Peyer's patch (tissue), 4 donors: Measurements from ENCODE around the gene OLIG1.

ENCODE experiments used
- CTCF ChIP-seq, 6 experiments: fragments of 450-650 bp in 4 of 6; fragments of 200-600 bp in 2 of 6; sonication (generic) in 1 of 6; IDR thresholded peaks; one replicate each; pipeline ENCODE4 v1.5.1; 2017 to 2019; ENCODE audit warnings: antibody characterized with exemption in 6 of 6, mild to moderate bottlenecking in 3 of 6, moderate library complexity in 1 of 6
- POLR2A ChIP-seq, 2 donors: fragments of 450-650 bp; IDR thresholded peaks; one replicate each; pipeline ENCODE4 v1.5.1; 2017; ENCODE audit warnings: antibody characterized with exemption in 2 of 2, mild to moderate bottlenecking in 2 of 2, moderate library complexity in 2 of 2

DNA sequence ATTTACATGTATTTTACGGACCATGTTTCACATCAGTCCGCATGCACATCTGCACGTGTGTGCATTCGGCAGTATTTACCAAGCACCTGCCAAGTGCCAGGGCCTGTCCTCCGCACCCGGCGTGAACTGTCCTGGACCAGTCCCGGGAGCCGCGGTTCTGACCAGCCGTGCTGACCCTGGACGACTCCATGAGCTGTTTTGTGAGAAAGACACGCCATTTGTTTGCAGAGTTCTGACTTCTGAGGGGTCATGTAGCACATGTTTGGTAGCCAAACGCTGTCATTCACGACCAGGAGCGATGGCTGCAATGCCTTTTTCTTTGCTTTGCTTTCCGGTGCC, 47.5 kb upstream of the OLIG1 start:
- no peak for TF ChIP-seq CTCF (IDR thresholded peaks at IDR 0.05)
- TF ChIP-seq POLR2A (IDR thresholded peaks at IDR 0.05), result no peak
